ENCODE results near the gene C1QTNF1. TPM values are rescaled to one million over a fixed set of nuclear protein-coding genes. Genes with fewer than 3 reads are reported as not detected.
A peak's percentile ranks its signal among the peaks of the same experiment; 100 is the strongest.

The C1QTNF1 gene
- total and polyA plus RNA-seq, 9 of the 15 experiments (the other 6 are each of a cell fraction or from before 2014, with no cell fraction given), result 0.09 TPM; not detected in 8

DNA sequence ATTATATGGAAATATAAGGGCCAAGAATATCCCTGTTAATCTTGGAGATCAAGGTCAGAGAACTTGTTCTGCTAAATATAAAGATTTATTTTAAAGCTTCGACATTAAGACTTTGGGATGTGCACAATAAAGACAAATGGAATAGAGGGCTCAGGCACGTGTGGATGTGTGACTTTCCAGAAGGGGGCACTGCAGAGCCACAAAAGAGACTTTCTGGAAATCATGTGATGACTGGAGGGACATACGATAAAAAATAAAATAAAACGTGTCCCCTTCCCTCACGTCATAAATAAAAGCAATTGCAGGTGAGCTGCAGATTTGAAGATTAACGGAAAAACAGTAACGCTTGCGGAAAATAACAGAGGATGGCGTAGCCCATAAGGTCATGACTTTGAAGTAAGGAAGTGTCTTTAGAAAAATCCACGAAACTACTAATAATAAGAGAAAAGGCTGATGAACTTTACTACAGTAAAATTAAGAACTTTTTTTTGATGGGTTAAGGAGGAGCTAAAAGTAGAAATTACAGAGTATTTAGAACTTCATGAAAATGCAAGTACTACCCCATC lies 41.2 kb downstream of the C1QTNF1 start (continued):
- TF ChIP-seq, protein P1, sequence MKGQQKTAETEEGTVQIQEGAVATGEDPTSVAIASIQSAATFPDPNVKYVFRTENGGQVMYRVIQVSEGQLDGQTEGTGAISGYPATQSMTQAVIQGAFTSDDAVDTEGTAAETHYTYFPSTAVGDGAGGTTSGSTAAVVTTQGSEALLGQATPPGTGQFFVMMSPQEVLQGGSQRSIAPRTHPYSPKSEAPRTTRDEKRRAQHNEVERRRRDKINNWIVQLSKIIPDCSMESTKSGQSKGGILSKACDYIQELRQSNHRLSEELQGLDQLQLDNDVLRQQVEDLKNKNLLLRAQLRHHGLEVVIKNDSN (CRISPR knock-in tag; IDR thresholded peaks at IDR 0.05), result peak; percentile 40; the same call in 1 of the 2 replicates
- TF ChIP-seq RAD51 (IDR thresholded peaks at IDR 0.05; ENCODE audit: borderline replicate concordance, low read depth), result peak; percentile 53; the same call in 1 of the 2 replicates
- TF ChIP-seq, protein P2, sequence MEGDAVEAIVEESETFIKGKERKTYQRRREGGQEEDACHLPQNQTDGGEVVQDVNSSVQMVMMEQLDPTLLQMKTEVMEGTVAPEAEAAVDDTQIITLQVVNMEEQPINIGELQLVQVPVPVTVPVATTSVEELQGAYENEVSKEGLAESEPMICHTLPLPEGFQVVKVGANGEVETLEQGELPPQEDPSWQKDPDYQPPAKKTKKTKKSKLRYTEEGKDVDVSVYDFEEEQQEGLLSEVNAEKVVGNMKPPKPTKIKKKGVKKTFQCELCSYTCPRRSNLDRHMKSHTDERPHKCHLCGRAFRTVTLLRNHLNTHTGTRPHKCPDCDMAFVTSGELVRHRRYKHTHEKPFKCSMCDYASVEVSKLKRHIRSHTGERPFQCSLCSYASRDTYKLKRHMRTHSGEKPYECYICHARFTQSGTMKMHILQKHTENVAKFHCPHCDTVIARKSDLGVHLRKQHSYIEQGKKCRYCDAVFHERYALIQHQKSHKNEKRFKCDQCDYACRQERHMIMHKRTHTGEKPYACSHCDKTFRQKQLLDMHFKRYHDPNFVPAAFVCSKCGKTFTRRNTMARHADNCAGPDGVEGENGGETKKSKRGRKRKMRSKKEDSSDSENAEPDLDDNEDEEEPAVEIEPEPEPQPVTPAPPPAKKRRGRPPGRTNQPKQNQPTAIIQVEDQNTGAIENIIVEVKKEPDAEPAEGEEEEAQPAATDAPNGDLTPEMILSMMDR (IDR thresholded peaks at IDR 0.05 in 2 of 3, conservative IDR thresholded peaks at IDR 0.05 in 1 of 3; ENCODE audit: insufficient read depth in 2 of 3, low read depth in 1 of 3, low read length in 3 of 3), result peak; percentile 64 to 90 (median 73)
- TF ChIP-seq, protein P3, sequence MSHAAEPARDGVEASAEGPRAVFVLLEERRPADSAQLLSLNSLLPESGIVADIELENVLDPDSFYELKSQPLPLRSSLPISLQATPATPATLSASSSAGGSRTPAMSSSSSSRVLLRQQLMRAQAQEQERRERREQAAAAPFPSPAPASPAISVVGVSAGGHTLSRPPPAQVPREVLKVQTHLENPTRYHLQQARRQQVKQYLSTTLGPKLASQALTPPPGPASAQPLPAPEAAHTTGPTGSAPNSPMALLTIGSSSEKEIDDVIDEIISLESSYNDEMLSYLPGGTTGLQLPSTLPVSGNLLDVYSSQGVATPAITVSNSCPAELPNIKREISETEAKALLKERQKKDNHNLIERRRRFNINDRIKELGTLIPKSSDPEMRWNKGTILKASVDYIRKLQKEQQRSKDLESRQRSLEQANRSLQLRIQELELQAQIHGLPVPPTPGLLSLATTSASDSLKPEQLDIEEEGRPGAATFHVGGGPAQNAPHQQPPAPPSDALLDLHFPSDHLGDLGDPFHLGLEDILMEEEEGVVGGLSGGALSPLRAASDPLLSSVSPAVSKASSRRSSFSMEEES (CRISPR knock-in tag; IDR thresholded peaks at IDR 0.05), result peak; percentile 43; the same call in 1 of the 2 replicates
- peak; percentile 69; the same call in 1 of the 2 replicates for TF ChIP-seq TOE1 (IDR thresholded peaks at IDR 0.05; ENCODE audit: borderline replicate concordance)
- no peak for TF ChIP-seq TOE1 (CRISPR knock-in tag; IDR thresholded peaks at IDR 0.05; ENCODE audit: borderline replicate concordance, low read depth)
- TF ChIP-seq ZNF717 (CRISPR knock-in tag; IDR thresholded peaks at IDR 0.05), result no peak
- TF ChIP-seq BHLHE40 (IDR thresholded peaks at IDR 0.05; ENCODE audit: low read length), result peak; percentile 78
- TF ChIP-seq L3MBTL2 (IDR thresholded peaks at IDR 0.05), result peak; percentile 37; the same call in 1 of the 2 replicates
- TF ChIP-seq DEAF1 (CRISPR knock-in tag; IDR thresholded peaks at IDR 0.05), result peak; percentile 45; the same call in 1 of the 2 replicates
- TF ChIP-seq RAD21 (CRISPR knock-in tag; conservative IDR thresholded peaks at IDR 0.05 in 1 of 2, IDR thresholded peaks at IDR 0.05 in 1 of 2), result peak; percentile 59 to 77
- TF ChIP-seq, protein P4, sequence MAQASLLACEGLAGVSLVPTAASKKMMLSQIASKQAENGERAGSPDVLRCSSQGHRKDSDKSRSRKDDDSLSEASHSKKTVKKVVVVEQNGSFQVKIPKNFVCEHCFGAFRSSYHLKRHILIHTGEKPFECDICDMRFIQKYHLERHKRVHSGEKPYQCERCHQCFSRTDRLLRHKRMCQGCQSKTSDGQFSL (CRISPR knock-in tag; IDR thresholded peaks at IDR 0.05), result no peak
- TF ChIP-seq, protein P4 (tag; IDR thresholded peaks at IDR 0.05), result no peak
- TF ChIP-seq, protein P5, sequence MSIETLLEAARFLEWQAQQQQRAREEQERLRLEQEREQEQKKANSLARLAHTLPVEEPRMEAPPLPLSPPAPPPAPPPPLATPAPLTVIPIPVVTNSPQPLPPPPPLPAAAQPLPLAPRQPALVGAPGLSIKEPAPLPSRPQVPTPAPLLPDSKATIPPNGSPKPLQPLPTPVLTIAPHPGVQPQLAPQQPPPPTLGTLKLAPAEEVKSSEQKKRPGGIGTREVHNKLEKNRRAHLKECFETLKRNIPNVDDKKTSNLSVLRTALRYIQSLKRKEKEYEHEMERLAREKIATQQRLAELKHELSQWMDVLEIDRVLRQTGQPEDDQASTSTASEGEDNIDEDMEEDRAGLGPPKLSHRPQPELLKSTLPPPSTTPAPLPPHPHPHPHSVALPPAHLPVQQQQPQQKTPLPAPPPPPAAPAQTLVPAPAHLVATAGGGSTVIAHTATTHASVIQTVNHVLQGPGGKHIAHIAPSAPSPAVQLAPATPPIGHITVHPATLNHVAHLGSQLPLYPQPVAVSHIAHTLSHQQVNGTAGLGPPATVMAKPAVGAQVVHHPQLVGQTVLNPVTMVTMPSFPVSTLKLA (conservative IDR thresholded peaks at IDR 0.05), result peak; percentile 40 to 64; a peak in 3 of 4 replicates
- peak; percentile 60; the same call in 1 of the 2 replicates for TF ChIP-seq USF2 (CRISPR knock-in tag; IDR thresholded peaks at IDR 0.05)
- peak; percentile 14; the same call in 1 of the 2 replicates for TF ChIP-seq KLF16 (IDR thresholded peaks at IDR 0.05)
- peak; percentile 41 for TF ChIP-seq SMC3 (conservative IDR thresholded peaks at IDR 0.05; ENCODE audit: insufficient read depth, low read depth, low read length)

All from K562 (cell line).